ENCODE measurements around the gene DNALI1. TPM values are rescaled to one million over a fixed set of nuclear protein-coding genes. Genes with fewer than 3 reads are reported as not detected.

Gene DNALI1
- total and polyA plus RNA-seq, 8 donors: 8.7 to 61.0 (median 12.3) TPM

GRCh38 chr1:37605061-37605650, 48.4 kb downstream of the DNALI1 start:
- intact Hi-C loops (cut with DNase I): no loop called here
- Histone ChIP-seq H3K27ac (no peak overlapping the region), H3K9me3 (no peaks in the 10 kb centered on the region), H3K4me1 (no peaks in the 10 kb centered on the region), H3K36me3 (no peaks in the 10 kb centered on the region), H3K27me3 (no peaks in the 10 kb centered on the region), H3K4me3 (no peak overlapping the region)
- DNase-seq: no peak
- WGBS, 2 donors: 42 to 55% methylated on average over 12 of the region's 12 CpGs
- no peak for ATAC-seq
- TF ChIP-seq CTCF (IDR thresholded peaks at IDR 0.05): no peak
- no peak for FAIRE-seq

- DNase-seq: no peak
- no peaks in the 10 kb centered on the region for H3K27me3 ChIP-seq
- H3K9me3 ChIP-seq: no peaks in the 10 kb centered on the region
- H3K4me1 ChIP-seq: no peaks in the 10 kb centered on the region
- no peaks in the 10 kb centered on the region for H3K36me3 ChIP-seq
- 70 to 75% methylated on average over 9 of the region's 9 CpGs for WGBS, 2 donors
- no peak for TF ChIP-seq CTCF (IDR thresholded peaks at IDR 0.05)
- ATAC-seq: no peak
- no peak overlapping the region for H3K4me3 ChIP-seq
- intact Hi-C loops (cut with DNase I): no loop called here
- no peak for FAIRE-seq
- H3K27ac ChIP-seq: no peak overlapping the region
Measured at GRCh38 chr1:37605806-37606474, 49.2 kb downstream of the DNALI1 start.

GRCh38 chr1:37606481-37607263, 49.9 kb downstream of the DNALI1 start:
- ATAC-seq: peak in 1 of 4 donors; percentile 27
- H3K9me3 ChIP-seq: no peaks in the 10 kb centered on the region
- H3K27me3 ChIP-seq: no peaks in the 10 kb centered on the region
- no peak for DNase-seq
- H3K4me1 ChIP-seq: no peaks in the 10 kb centered on the region
- no peak overlapping the region for H3K27ac ChIP-seq
- TF ChIP-seq CTCF (IDR thresholded peaks at IDR 0.05): no peak
- intact Hi-C loops (cut with DNase I): no loop called here
- no peak for FAIRE-seq
- WGBS, 2 donors: 69 to 74% methylated on average over 15 of the region's 15 CpGs
- no peaks in the 10 kb centered on the region for H3K36me3 ChIP-seq
- H3K4me3 ChIP-seq: no peak overlapping the region

DNA sequence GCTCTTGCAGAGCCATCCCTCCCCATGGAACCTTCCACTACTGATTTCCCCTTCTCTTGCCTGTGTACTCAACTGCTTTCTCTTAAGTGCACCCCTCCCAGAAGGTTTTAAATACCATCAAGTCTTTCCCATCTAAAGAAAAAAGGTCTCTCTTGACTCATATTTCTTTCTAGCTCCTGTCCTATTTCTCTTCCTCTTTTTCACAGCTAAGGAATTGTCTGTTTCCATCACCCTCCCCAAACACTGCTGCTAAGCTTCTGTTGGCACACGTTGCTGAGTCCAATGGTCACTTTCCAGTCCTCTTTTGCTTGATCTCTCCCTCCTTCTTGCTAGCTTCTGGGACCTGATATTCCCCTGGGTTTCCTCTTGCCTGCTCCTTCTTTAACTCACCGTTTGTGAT, 52.3 kb downstream of the DNALI1 start:
- no peak overlapping the region for H3K4me3 ChIP-seq
- H3K36me3 ChIP-seq: no peaks in the 10 kb centered on the region
- H3K27me3 ChIP-seq: no peaks in the 10 kb centered on the region
- 24 to 28% methylated on average over 2 of the region's 2 CpGs for WGBS, 2 donors
- no peak for FAIRE-seq
- no peaks in the 10 kb centered on the region for H3K4me1 ChIP-seq
- intact Hi-C loops (cut with DNase I): no loop called here
- no peak overlapping the region for H3K27ac ChIP-seq
- TF ChIP-seq CTCF (IDR thresholded peaks at IDR 0.05): no peak
- no peaks in the 10 kb centered on the region for H3K9me3 ChIP-seq
- ATAC-seq: no peak
- DNase-seq: no peak

All from pancreas (tissue), 10 donors.